ENCODE results near the gene GTF3C1. TPM values are rescaled to one million over a fixed set of nuclear protein-coding genes. Genes with fewer than 3 reads are reported as not detected.

GTF3C1 gene
- total and polyA plus RNA-seq, 8 donors, result 61.5 to 111 (median 97.7) TPM

- ATAC-seq, result no peak
- Histone ChIP-seq H3K27ac (no peak overlapping the region), H3K9me3 (no peaks in the 10 kb centered on the region), H3K36me3 (peaks cover 0 to 2% of the 10 kb centered on the region in 2 donors), H3K4me1 (no peaks in the 10 kb centered on the region), H3K27me3 (no peaks in the 10 kb centered on the region), H3K4me3 (no peak overlapping the region)
- DNase-seq, result no peak
- no peak for TF ChIP-seq CTCF (IDR thresholded peaks at IDR 0.05)
- intact Hi-C loops (cut with DNase I), result no loop called here
Observed at GRCh38 chr16:27597361-27597760, 47.6 kb upstream of the GTF3C1 start.

GRCh38 chr16:27596411-27596810 lies 46.7 kb upstream of the GTF3C1 start:
- peaks cover 0 to 3% of the 10 kb centered on the region in 2 donors for H3K36me3 ChIP-seq
- DNase-seq (no peak), ATAC-seq (no peak)
- no peak overlapping the region for H3K27ac ChIP-seq
- intact Hi-C loops (cut with DNase I), result no loop called here
- H3K4me3 ChIP-seq, result no peak overlapping the region
- H3K9me3 ChIP-seq, result no peaks in the 10 kb centered on the region
- TF ChIP-seq CTCF (IDR thresholded peaks at IDR 0.05), result no peak
- H3K4me1 ChIP-seq, result no peaks in the 10 kb centered on the region
- no peaks in the 10 kb centered on the region for H3K27me3 ChIP-seq

- intact Hi-C loops (cut with DNase I), result no loop called here
- Histone ChIP-seq H3K27me3 (no peaks in the 10 kb centered on the region), H3K4me3 (no peak overlapping the region), H3K36me3 (peaks cover 0 to 3% of the 10 kb centered on the region in 2 donors), H3K27ac (no peak overlapping the region), H3K9me3 (no peaks in the 10 kb centered on the region), H3K4me1 (no peaks in the 10 kb centered on the region)
- DNase-seq (no peak), ATAC-seq (no peak)
- no peak for TF ChIP-seq CTCF (IDR thresholded peaks at IDR 0.05)
Observed at GRCh38 chr16:27595993-27596392, 46.3 kb upstream of the GTF3C1 start.

- no peak for ATAC-seq
- no peak for TF ChIP-seq CTCF (IDR thresholded peaks at IDR 0.05)
- intact Hi-C loops (cut with DNase I), result no loop called here
Observed at GRCh38 chr16:27595475-27595874, 45.8 kb upstream of the GTF3C1 start.

GRCh38 chr16:27591837-27592236 lies 42.1 kb upstream of the GTF3C1 start:
- peaks cover 0 to 5% of the 10 kb centered on the region in 2 donors for H3K9me3 ChIP-seq
- H3K4me3 ChIP-seq, result no peak overlapping the region
- ATAC-seq (no peak), DNase-seq (no peak)
- no peaks in the 10 kb centered on the region for H3K27me3 ChIP-seq
- no peak for TF ChIP-seq CTCF (IDR thresholded peaks at IDR 0.05)
- intact Hi-C loops (cut with DNase I), result no loop called here
- H3K4me1 ChIP-seq, result no peaks in the 10 kb centered on the region
- peaks cover 0 to 3% of the 10 kb centered on the region in 2 donors for H3K36me3 ChIP-seq
- H3K27ac ChIP-seq, result no peak overlapping the region

More at GRCh38 chr16:27595475-27595874, 45.8 kb upstream of the GTF3C1 start:
- H3K36me3 ChIP-seq, result peaks cover 0 to 3% of the 10 kb centered on the region in 2 donors
- no peaks in the 10 kb centered on the region for H3K4me1 ChIP-seq
- H3K27ac ChIP-seq, result no peak overlapping the region
- DNase-seq, result no peak
- no peak overlapping the region for H3K4me3 ChIP-seq
- H3K27me3 ChIP-seq, result no peaks in the 10 kb centered on the region
- H3K9me3 ChIP-seq, result no peaks in the 10 kb centered on the region
